ENCODE measurements around the gene CLSTN3.
"Not testable (repeated sequence)": the region's sequence is repeated elsewhere in the genome, so short reads cannot be mapped to it uniquely, and the experiment has no call there.

Gene CLSTN3

GRCh38 chr12:7156259-7157197 lies 26.4 kb downstream of the CLSTN3 start:
- H3K9me3 Mint-ChIP-seq = no peaks in the 10 kb centered on the region
- H3K4me1 Mint-ChIP-seq (ENCODE audit: low read depth) = no peaks in the 10 kb centered on the region
- no peak overlapping the region for H3K27ac Mint-ChIP-seq
- H3K27me3 Mint-ChIP-seq (ENCODE audit: low read depth) = no peaks in the 10 kb centered on the region
- peaks cover 25% of the 10 kb centered on the region for H3K36me3 Mint-ChIP-seq (ENCODE audit: low read depth)
- no peak for DNase-seq (ENCODE audit: low spot score)
- no peak overlapping the region for H3K4me3 Mint-ChIP-seq

GRCh38 chr12:7157391-7157790 lies 27.2 kb downstream of the CLSTN3 start:
- H3K9me3 Mint-ChIP-seq = no peaks in the 10 kb centered on the region
- H3K27me3 Mint-ChIP-seq (ENCODE audit: low read depth) = peaks cover 4% of the 10 kb centered on the region
- peaks cover 25% of the 10 kb centered on the region for H3K36me3 Mint-ChIP-seq (ENCODE audit: low read depth)
- DNase-seq (ENCODE audit: low spot score) = no peak
- H3K4me3 Mint-ChIP-seq = no peak overlapping the region
- no peak overlapping the region for H3K27ac Mint-ChIP-seq
- no peaks in the 10 kb centered on the region for H3K4me1 Mint-ChIP-seq (ENCODE audit: low read depth)

GRCh38 chr12:7158781-7159609 lies 28.8 kb downstream of the CLSTN3 start:
- DNase-seq (ENCODE audit: low spot score) = no peak

GRCh38 chr12:7160183-7160582 lies 30.0 kb downstream of the CLSTN3 start:
- Mint-ChIP-seq H3K9me3 (peaks cover under 1% of the 10 kb centered on the region), H3K27ac (peak overlapping the region; percentile 34), H3K36me3 (ENCODE audit: low read depth) (peaks cover 9% of the 10 kb centered on the region), H3K4me1 (ENCODE audit: low read depth) (peaks cover 3% of the 10 kb centered on the region), H3K27me3 (ENCODE audit: low read depth) (peaks cover 17% of the 10 kb centered on the region), H3K4me3 (no peak overlapping the region)
- no peak for DNase-seq (ENCODE audit: low spot score)

More at GRCh38 chr12:7158781-7159609, 28.8 kb downstream of the CLSTN3 start:
- H3K36me3 Mint-ChIP-seq (ENCODE audit: low read depth) = peaks cover 19% of the 10 kb centered on the region
- H3K4me1 Mint-ChIP-seq (ENCODE audit: low read depth) = peaks cover 3% of the 10 kb centered on the region
- no peaks in the 10 kb centered on the region for H3K9me3 Mint-ChIP-seq
- H3K27ac Mint-ChIP-seq = no peak overlapping the region
- H3K4me3 Mint-ChIP-seq = no peak overlapping the region
- peaks cover 14% of the 10 kb centered on the region for H3K27me3 Mint-ChIP-seq (ENCODE audit: low read depth)

- H3K4me1 Mint-ChIP-seq (ENCODE audit: low read depth) = peaks cover 3% of the 10 kb centered on the region
Measured at GRCh38 chr12:7161327-7161726, 31.2 kb downstream of the CLSTN3 start.

GRCh38 chr12:7161811-7162210 lies 31.6 kb downstream of the CLSTN3 start:
- DNase-seq (ENCODE audit: low spot score) = no peak
- H3K9me3 Mint-ChIP-seq = peaks cover 8% of the 10 kb centered on the region
- H3K4me3 Mint-ChIP-seq = no peak overlapping the region
- no peak overlapping the region for H3K27ac Mint-ChIP-seq
- peaks cover 3% of the 10 kb centered on the region for H3K4me1 Mint-ChIP-seq (ENCODE audit: low read depth)
- peaks cover 20% of the 10 kb centered on the region for H3K27me3 Mint-ChIP-seq (ENCODE audit: low read depth)
- H3K36me3 Mint-ChIP-seq (ENCODE audit: low read depth) = peaks cover 7% of the 10 kb centered on the region

More at GRCh38 chr12:7161327-7161726, 31.2 kb downstream of the CLSTN3 start:
- peaks cover 7% of the 10 kb centered on the region for H3K36me3 Mint-ChIP-seq (ENCODE audit: low read depth)
- peaks cover 20% of the 10 kb centered on the region for H3K27me3 Mint-ChIP-seq (ENCODE audit: low read depth)
- DNase-seq (ENCODE audit: low spot score) = no peak
- no peak overlapping the region for H3K27ac Mint-ChIP-seq
- no peak overlapping the region for H3K4me3 Mint-ChIP-seq
- H3K9me3 Mint-ChIP-seq = peaks cover 4% of the 10 kb centered on the region

- H3K36me3 Mint-ChIP-seq (ENCODE audit: low read depth) = peaks cover 1% of the 10 kb centered on the region
- H3K9me3 Mint-ChIP-seq = peaks cover 17% of the 10 kb centered on the region
- DNase-seq (ENCODE audit: low spot score) = no peak
- H3K27me3 Mint-ChIP-seq (ENCODE audit: low read depth) = peaks cover 20% of the 10 kb centered on the region
- H3K4me3 Mint-ChIP-seq = no peak overlapping the region
- peaks cover 3% of the 10 kb centered on the region for H3K4me1 Mint-ChIP-seq (ENCODE audit: low read depth)
- no peak overlapping the region for H3K27ac Mint-ChIP-seq
Measured at GRCh38 chr12:7162691-7163114, 32.5 kb downstream of the CLSTN3 start.

DNA sequence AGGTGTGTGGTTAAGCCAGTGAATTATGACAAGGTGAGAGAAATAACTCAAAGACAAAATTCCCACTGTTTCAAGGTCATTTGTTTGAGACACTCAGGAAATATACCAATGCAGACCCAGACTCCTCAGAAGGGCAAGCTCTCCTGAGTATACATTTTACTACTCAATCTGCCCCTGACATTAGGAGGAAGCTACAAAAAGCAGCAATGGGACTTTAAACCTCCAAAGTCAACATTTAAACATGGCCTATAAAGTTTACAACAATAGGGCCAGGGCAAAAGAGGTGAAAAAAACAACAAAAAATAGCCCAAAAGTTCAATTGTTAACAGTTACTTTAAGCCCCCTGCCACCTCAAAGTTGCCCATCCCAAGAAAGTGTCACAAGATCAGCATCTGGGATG lies 39.8 kb downstream of the CLSTN3 start:
- DNase-seq (ENCODE audit: low spot score) = no peak
- peaks cover 60% of the 10 kb centered on the region for H3K9me3 Mint-ChIP-seq
- H3K27me3 Mint-ChIP-seq (ENCODE audit: low read depth) = peaks cover 12% of the 10 kb centered on the region
- H3K4me1 Mint-ChIP-seq (ENCODE audit: low read depth) = no peaks in the 10 kb centered on the region
- H3K27ac Mint-ChIP-seq = no peak overlapping the region
- H3K4me3 Mint-ChIP-seq = no peak overlapping the region
- H3K36me3 Mint-ChIP-seq (ENCODE audit: low read depth) = peaks cover 2% of the 10 kb centered on the region

GRCh38 chr12:7171854-7172253 lies 41.7 kb downstream of the CLSTN3 start:
- no peak for DNase-seq (ENCODE audit: low spot score)
- Mint-ChIP-seq H3K27ac (no peak overlapping the region), H3K4me3 (no peak overlapping the region), H3K9me3 (peaks cover 52% of the 10 kb centered on the region), H3K4me1 (ENCODE audit: low read depth) (no peaks in the 10 kb centered on the region), H3K27me3 (ENCODE audit: low read depth) (peaks cover 17% of the 10 kb centered on the region), H3K36me3 (ENCODE audit: low read depth) (peaks cover 2% of the 10 kb centered on the region)

DNA sequence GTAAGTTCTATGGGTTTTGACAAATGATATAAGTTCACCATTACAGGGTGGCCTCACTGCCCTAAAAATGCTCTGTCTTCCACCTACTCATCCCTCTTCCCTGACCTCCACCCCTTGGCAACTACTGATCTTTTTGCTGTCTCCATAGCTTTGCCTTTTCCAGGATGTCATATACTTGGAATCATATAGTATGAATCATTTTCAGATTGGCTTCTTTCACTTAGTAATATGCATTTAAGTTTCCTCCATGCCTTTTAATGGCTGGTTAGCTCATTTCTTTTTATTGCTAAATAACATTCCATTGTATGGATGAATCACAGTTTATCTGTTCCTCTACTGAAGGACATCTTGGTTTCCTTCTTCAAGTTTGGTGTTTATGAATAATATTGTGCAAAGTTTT lies 45.3 kb downstream of the CLSTN3 start:
- Mint-ChIP-seq H3K4me1 (ENCODE audit: low read depth) (no peaks in the 10 kb centered on the region), H3K36me3 (ENCODE audit: low read depth) (no peaks in the 10 kb centered on the region), H3K4me3 (no peak overlapping the region), H3K9me3 (peaks cover 18% of the 10 kb centered on the region), H3K27me3 (ENCODE audit: low read depth) (peaks cover 26% of the 10 kb centered on the region), H3K27ac (no peak overlapping the region)
- DNase-seq (ENCODE audit: low spot score) = no peak

- H3K36me3 Mint-ChIP-seq (ENCODE audit: low read depth) = no peaks in the 10 kb centered on the region
- H3K27me3 Mint-ChIP-seq (ENCODE audit: low read depth) = peaks cover 29% of the 10 kb centered on the region
Measured at GRCh38 chr12:7176595-7176994, 46.4 kb downstream of the CLSTN3 start.

DNA sequence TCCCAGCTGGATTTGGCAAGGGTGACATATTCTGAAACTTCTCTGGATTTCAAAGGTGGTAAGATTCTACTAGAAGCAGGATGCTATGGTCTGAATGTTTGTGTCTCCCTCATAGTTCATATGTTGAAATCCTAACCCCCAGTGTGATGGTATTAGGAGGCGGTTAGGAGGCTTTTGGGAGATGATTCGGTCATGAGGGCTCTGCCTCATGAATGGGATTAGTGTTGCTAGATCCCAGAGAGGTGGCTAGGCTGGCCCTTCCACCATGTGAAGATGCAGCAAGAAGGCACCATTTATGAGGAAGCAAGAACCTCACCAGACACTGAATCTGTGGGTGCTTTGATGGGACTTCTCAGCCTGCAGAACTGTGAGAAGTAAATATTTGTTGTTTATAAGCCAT lies 48.3 kb downstream of the CLSTN3 start:
- H3K27ac Mint-ChIP-seq = no peak overlapping the region
- DNase-seq (ENCODE audit: low spot score) = no peak
- H3K4me3 Mint-ChIP-seq = no peak overlapping the region
- peaks cover 29% of the 10 kb centered on the region for H3K27me3 Mint-ChIP-seq (ENCODE audit: low read depth)
- H3K36me3 Mint-ChIP-seq (ENCODE audit: low read depth) = no peaks in the 10 kb centered on the region
- H3K4me1 Mint-ChIP-seq (ENCODE audit: low read depth) = no peaks in the 10 kb centered on the region
- no peaks in the 10 kb centered on the region for H3K9me3 Mint-ChIP-seq

More at GRCh38 chr12:7176595-7176994, 46.4 kb downstream of the CLSTN3 start:
- no peak overlapping the region for H3K4me3 Mint-ChIP-seq
- H3K27ac Mint-ChIP-seq = no peak overlapping the region
- H3K9me3 Mint-ChIP-seq = peaks cover 8% of the 10 kb centered on the region
- H3K4me1 Mint-ChIP-seq (ENCODE audit: low read depth) = no peaks in the 10 kb centered on the region
- no peak for DNase-seq (ENCODE audit: low spot score)

DNA sequence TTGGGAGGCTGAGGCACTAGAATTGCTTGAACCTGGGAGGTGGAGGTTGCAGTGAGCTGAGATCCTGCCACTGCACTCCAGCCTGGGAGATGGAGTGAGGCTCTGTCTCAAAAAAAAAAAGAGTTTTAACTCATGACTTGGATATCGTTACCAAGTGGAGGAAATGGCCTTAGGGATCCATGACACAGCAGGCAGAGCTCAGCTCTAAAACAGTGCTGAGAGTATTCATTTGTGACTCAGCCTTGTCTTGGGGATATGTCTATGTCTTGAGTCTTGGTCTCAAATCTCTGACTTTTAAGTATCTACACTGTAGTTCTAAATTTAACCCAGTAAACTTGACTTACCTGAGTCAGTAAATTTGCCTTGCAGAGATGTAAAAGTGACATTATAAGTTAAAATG lies 50.5 kb downstream of the CLSTN3 start:
- DNase-seq (ENCODE audit: low spot score) = no peak
- Mint-ChIP-seq H3K9me3 (no peaks in the 10 kb centered on the region), H3K36me3 (ENCODE audit: low read depth) (no peaks in the 10 kb centered on the region), H3K27ac (no peak overlapping the region), H3K4me1 (ENCODE audit: low read depth) (no peaks in the 10 kb centered on the region), H3K4me3 (no peak overlapping the region), H3K27me3 (ENCODE audit: low read depth) (peaks cover 31% of the 10 kb centered on the region)

- not testable (repeated sequence) for H3K27ac Mint-ChIP-seq; DNase-seq (ENCODE audit: low spot score); H3K4me3 Mint-ChIP-seq; H3K36me3 Mint-ChIP-seq (ENCODE audit: low read depth); H3K9me3 Mint-ChIP-seq
- Mint-ChIP-seq H3K4me1 (ENCODE audit: low read depth) (peaks cover 11% of the 10 kb centered on the region), H3K27me3 (ENCODE audit: low read depth) (peaks cover 15% of the 10 kb centered on the region)
Measured at GRCh38 chr12:7186058-7186457, 55.9 kb downstream of the CLSTN3 start.

Measured in T-helper 2 cell treated with Interferon-gamma antibody and Interleukin-4, amounts not matched to agents 5 μg/mL and 100 μg/mL, for 36 hours (primary cell).